Liver (tissue), 9 donors: ENCODE data around the gene C10orf53. TPM values are rescaled to one million over a fixed set of nuclear protein-coding genes. Genes with fewer than 3 reads are reported as not detected.

ENCODE experiments used
- DNase-seq: peaks from one replicate; pipeline ENCODE4 v3.0.0-alpha.2; 2017; ENCODE audit warnings: low spot score
- H3K27ac ChIP-seq, 2 donors: one replicate each; pipeline ENCODE4 v1.7.0; 2013; ENCODE audit warnings: inconsistent platforms in 2 of 2, low read length in 2 of 2, control low read depth in 1 of 2, low read depth in 1 of 2, mild to moderate bottlenecking in 1 of 2
- H3K27me3 ChIP-seq, 4 donors: one replicate each; pipeline versions ENCODE4 v1.6.1 to v1.7.0; 2013; ENCODE audit warnings: low read length in 3 of 4, inconsistent platforms in 1 of 4, mild to moderate bottlenecking in 1 of 4, moderate library complexity in 1 of 4; ENCODE audit not compliant: control insufficient read depth in 4 of 4, insufficient read depth in 4 of 4
- H3K36me3 ChIP-seq, 4 donors: one replicate each; pipeline versions ENCODE4 v1.6.1 to v1.7.0; 2013; ENCODE audit warnings: low read length in 3 of 4, mild to moderate bottlenecking in 3 of 4, low read depth in 1 of 4, moderate library complexity in 1 of 4; ENCODE audit not compliant: control insufficient read depth in 4 of 4, insufficient read depth in 3 of 4
- H3K4me1 ChIP-seq, 4 donors: one replicate each; pipeline versions ENCODE4 v1.6.1 to v1.7.0; 2013; ENCODE audit warnings: low read length in 3 of 4, mild to moderate bottlenecking in 3 of 4, moderate library complexity in 1 of 4; ENCODE audit not compliant: control insufficient read depth in 4 of 4, insufficient read depth in 4 of 4
- H3K4me3 ChIP-seq, 3 donors: one replicate each; pipeline versions ENCODE4 v1.6.1 to v1.7.0; 2013; ENCODE audit warnings: low read length in 3 of 3, control low read depth in 1 of 3, low read depth in 1 of 3, mild to moderate bottlenecking in 1 of 3
- H3K9ac ChIP-seq, 2 donors: one replicate each; pipeline ENCODE4 v1.7.0; 2013; ENCODE audit warnings: low read length in 2 of 2, mild to moderate bottlenecking in 2 of 2, moderate library complexity in 2 of 2, control low read depth in 1 of 2, low read depth in 1 of 2
- H3K9me3 ChIP-seq, 4 donors: one replicate each; pipeline versions ENCODE4 v1.6.1 to v1.7.0; 2013; ENCODE audit warnings: low read length in 3 of 4; ENCODE audit not compliant: control insufficient read depth in 4 of 4
- CTCF ChIP-seq: fragments of 150-350 bp; IDR thresholded peaks from 2 replicates; pipeline ENCODE4 v1.5.1; 2017; ENCODE audit warnings: improper control_type of control experiment, low read depth, low read length; ENCODE audit not compliant: missing input control
- EGR1 ChIP-seq, 2 donors: IDR thresholded peaks; 2 replicates each; pipeline ENCODE4 v1.6.1; 2016 to 2018; ENCODE audit warnings: antibody characterized with exemption in 2 of 2, low read depth in 2 of 2
- FOXA1 ChIP-seq: IDR thresholded peaks from 2 replicates; pipeline ENCODE4 v1.6.1; 2016; ENCODE audit warnings: antibody characterized with exemption
- FOXA2 ChIP-seq: IDR thresholded peaks from 2 replicates; pipeline ENCODE4 v1.6.1; 2016; ENCODE audit warnings: antibody characterized with exemption
- GABPA ChIP-seq, 2 donors: IDR thresholded peaks in 1 of 2; conservative IDR thresholded peaks in 1 of 2; 2 replicates each; pipeline ENCODE4 v1.6.1; 2016; ENCODE audit warnings: antibody characterized with exemption in 2 of 2, mild to moderate bottlenecking in 1 of 2, moderate library complexity in 1 of 2
- HNF4G ChIP-seq: IDR thresholded peaks from 2 replicates; pipeline ENCODE4 v1.6.1; 2016; ENCODE audit warnings: antibody characterized with exemption
- JUND ChIP-seq, 2 donors: IDR thresholded peaks; 2 replicates each; pipeline ENCODE4 v1.6.1; 2016; ENCODE audit warnings: antibody characterized with exemption in 2 of 2
- NR2F2 ChIP-seq: IDR thresholded peaks from 2 replicates; pipeline ENCODE4 v1.6.1; 2016; ENCODE audit warnings: antibody characterized with exemption
- RAD21 ChIP-seq, 2 donors: IDR thresholded peaks; 2 replicates each; pipeline ENCODE4 v1.6.1; 2016; ENCODE audit warnings: antibody characterized with exemption in 2 of 2, mild to moderate bottlenecking in 2 of 2
- REST ChIP-seq: IDR thresholded peaks from 2 replicates; pipeline ENCODE4 v1.6.1; 2016; ENCODE audit warnings: antibody characterized with exemption, mild to moderate bottlenecking
- RXRA ChIP-seq, 2 donors: IDR thresholded peaks; 2 replicates each; pipeline ENCODE4 v1.6.1; 2017 to 2018; ENCODE audit warnings: antibody characterized with exemption in 2 of 2, mild to moderate bottlenecking in 1 of 2
- SP1 ChIP-seq: IDR thresholded peaks from 2 replicates; pipeline ENCODE4 v1.6.1; 2018; ENCODE audit warnings: antibody characterized with exemption, mild to moderate bottlenecking
- TAF1 ChIP-seq: conservative IDR thresholded peaks from 2 replicates; pipeline ENCODE4 v1.6.1; 2016; ENCODE audit warnings: antibody characterized with exemption, mild to moderate bottlenecking
- YY1 ChIP-seq: IDR thresholded peaks from 2 replicates; pipeline ENCODE4 v1.6.1; 2016; ENCODE audit warnings: antibody characterized with exemption, mild to moderate bottlenecking
- WGBS: extraction: QIAGEN DNeasy Blood & Tissue Kit; methylation state at CpG from one replicate; pipeline ENCODE4 v1.1.7; 2013; 5-methylcytosine and 5-hydroxymethylcytosine counted together
- polyA plus RNA-seq, 2 donors: library from polyadenylated mRNA; stranded (reverse) in 1 of 2; unstranded in 1 of 2; fragments of 200-250 nt in 1 of 2; fragments of >200 nt in 1 of 2; fragmentation: Nextera tagmentation in 1 of 2; extraction: Ambion mirVana in 1 of 2; gene quantifications; one replicate each; pipeline versions ENCODE4 v1.2.1 to v1.2.3, GENCODE V29; 2013 to 2015
- total RNA-seq, 2 donors: library from RNA; depleted of rRNA; stranded (reverse); fragments of >200 nt; gene quantifications; one replicate each; pipeline ENCODE4 v1.2.3, GENCODE V29; 2014
- TF ChIP-seq, protein P1 (sequence below): IDR thresholded peaks from 2 replicates; pipeline ENCODE4 v1.6.1; 2016; ENCODE audit warnings: antibody characterized with exemption
- TF ChIP-seq, protein P2 (sequence below): IDR thresholded peaks from 2 replicates; pipeline ENCODE4 v1.6.1; 2016; ENCODE audit warnings: antibody characterized with exemption
- TF ChIP-seq, protein P3 (sequence below): IDR thresholded peaks from 2 replicates; pipeline ENCODE4 v1.6.1; 2016; ENCODE audit warnings: antibody characterized with exemption
- donor health status: healthy.
- donor health status: healthy.
- donor health status: healthy.
- donor health status: healthy.
- donor health status: healthy.

Gene C10orf53, protein sequence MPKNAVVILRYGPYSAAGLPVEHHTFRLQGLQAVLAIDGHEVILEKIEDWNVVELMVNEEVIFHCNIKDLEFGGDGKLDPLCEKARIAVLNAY
- total RNA-seq = not detected
- not detected for polyA plus RNA-seq

- 12% methylated on average over 36 of the region's 36 CpGs for WGBS
- no peak for DNase-seq
- Histone ChIP-seq H3K27ac (no peak within 1 kb of the TSS), H3K9ac (no peak within 1 kb of the TSS), H3K36me3 (no peaks in the 10 kb centered on the region), H3K9me3 (peaks cover 4 to 14% (median 6%) of the 10 kb centered on the region in 4 donors), H3K4me1 (peaks cover 0 to 5% (median 1%) of the 10 kb centered on the region in 4 donors), H3K27me3 (peaks cover 0 to 15% (median 9%) of the 10 kb centered on the region in 4 donors), H3K4me3 (peak within 1 kb of the TSS in 1 of 3 donors; percentile 7)
- TF ChIP-seq HNF4G = no peak
- TF ChIP-seq EGR1 (IDR thresholded peaks at IDR 0.05; ENCODE audit: low read depth in 2 of 2) = peak; percentile 41 to 76
Observed at GRCh38 chr10:49679480-49679893, at the start of gene C10orf53. Gene C10orf53 (plus strand): TSS chr10:49679651. CDS start chr10:49679698, 47 bp downstream.

GRCh38 chr10:49631975-49632374 lies 47.5 kb upstream of the C10orf53 start:
- H3K36me3 ChIP-seq = no peaks in the 10 kb centered on the region
- TF ChIP-seq NR2F2 (no peak), REST (no peak), TAF1 (no peak), EGR1 (IDR thresholded peaks at IDR 0.05; ENCODE audit: low read depth in 2 of 2) (no peak), FOXA2 (no peak), RXRA (IDR thresholded peaks at IDR 0.05) (no peak), YY1 (no peak), GABPA (IDR thresholded peaks at IDR 0.05 in 1 of 2, conservative IDR thresholded peaks at IDR 0.05 in 1 of 2) (no peak), CTCF (no peak), JUND (IDR thresholded peaks at IDR 0.05) (no peak), FOXA1 (no peak), SP1 (no peak), RAD21 (IDR thresholded peaks at IDR 0.05) (no peak)
- TF ChIP-seq, protein P1, sequence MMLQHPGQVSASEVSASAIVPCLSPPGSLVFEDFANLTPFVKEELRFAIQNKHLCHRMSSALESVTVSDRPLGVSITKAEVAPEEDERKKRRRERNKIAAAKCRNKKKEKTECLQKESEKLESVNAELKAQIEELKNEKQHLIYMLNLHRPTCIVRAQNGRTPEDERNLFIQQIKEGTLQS = no peak
- TF ChIP-seq, protein P2, sequence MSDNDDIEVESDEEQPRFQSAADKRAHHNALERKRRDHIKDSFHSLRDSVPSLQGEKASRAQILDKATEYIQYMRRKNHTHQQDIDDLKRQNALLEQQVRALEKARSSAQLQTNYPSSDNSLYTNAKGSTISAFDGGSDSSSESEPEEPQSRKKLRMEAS = no peak
- TF ChIP-seq, protein P3, sequence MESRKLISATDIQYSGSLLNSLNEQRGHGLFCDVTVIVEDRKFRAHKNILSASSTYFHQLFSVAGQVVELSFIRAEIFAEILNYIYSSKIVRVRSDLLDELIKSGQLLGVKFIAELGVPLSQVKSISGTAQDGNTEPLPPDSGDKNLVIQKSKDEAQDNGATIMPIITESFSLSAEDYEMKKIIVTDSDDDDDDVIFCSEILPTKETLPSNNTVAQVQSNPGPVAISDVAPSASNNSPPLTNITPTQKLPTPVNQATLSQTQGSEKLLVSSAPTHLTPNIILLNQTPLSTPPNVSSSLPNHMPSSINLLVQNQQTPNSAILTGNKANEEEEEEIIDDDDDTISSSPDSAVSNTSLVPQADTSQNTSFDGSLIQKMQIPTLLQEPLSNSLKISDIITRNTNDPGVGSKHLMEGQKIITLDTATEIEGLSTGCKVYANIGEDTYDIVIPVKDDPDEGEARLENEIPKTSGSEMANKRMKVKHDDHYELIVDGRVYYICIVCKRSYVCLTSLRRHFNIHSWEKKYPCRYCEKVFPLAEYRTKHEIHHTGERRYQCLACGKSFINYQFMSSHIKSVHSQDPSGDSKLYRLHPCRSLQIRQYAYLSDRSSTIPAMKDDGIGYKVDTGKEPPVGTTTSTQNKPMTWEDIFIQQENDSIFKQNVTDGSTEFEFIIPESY = no peak
- 91% methylated on average over 6 of the region's 6 CpGs for WGBS
- no peak overlapping the region for H3K9ac ChIP-seq
- H3K27ac ChIP-seq = no peak overlapping the region
- H3K27me3 ChIP-seq = peaks cover 0 to 3% (median 0%) of the 10 kb centered on the region in 4 donors
- no peaks in the 10 kb centered on the region for H3K9me3 ChIP-seq
- no peaks in the 10 kb centered on the region for H3K4me1 ChIP-seq
- no peak for DNase-seq
- no peak overlapping the region for H3K4me3 ChIP-seq
